NK-92 (cell line): ENCODE measurements around the gene CHP2.

Source experiments
- DNase-seq: peaks from one replicate; lab custom pipeline; 2025; ENCODE audit not compliant: unreplicated experiment; lab: John Stamatoyannopoulos, UW

Gene CHP2

GRCh38 chr16:23803591-23804123 lies 48.8 kb downstream of the CHP2 start:
- no peak for DNase-seq

DNA sequence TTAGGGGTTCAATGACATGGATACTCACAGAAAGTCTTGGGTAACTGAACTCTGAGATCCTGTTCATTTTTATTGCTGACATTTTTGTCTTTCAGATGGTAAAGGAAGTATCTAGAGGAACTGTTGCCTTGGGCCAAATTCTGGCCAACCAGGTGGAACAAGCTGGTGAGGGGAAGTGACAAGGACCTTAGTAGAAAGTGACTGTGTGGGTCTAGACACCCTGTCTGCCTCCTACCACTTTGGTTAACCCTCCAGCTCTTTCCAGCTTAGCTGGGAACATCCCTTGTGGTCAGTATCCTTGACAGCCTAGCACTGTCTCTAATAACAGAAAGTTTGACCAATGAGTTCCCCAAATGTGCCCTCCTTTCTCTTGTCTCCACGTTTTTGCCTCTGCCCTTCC lies 52.2 kb downstream of the CHP2 start:
- no peak for DNase-seq
